Progenitor cell of endocrine pancreas (in vitro differentiated cells): ENCODE measurements around the gene ARMS2. TPM values are rescaled to one million over a fixed set of nuclear protein-coding genes. Genes with fewer than 3 reads are reported as not detected.

Experiments
- DNase-seq: peaks from one replicate; pipeline ENCODE4 v3.0.0; 2021; ENCODE audit warnings: low spot score; ENCODE audit not compliant: unreplicated experiment
- H3K27ac Mint-ChIP-seq: 2 replicates; pipeline ENCODE4 v1.8.0; 2021; ENCODE audit warnings: mild to moderate bottlenecking, moderate library complexity, mixed read lengths
- H3K27me3 Mint-ChIP-seq: 2 replicates; pipeline ENCODE4 v1.8.0; 2021; ENCODE audit warnings: mixed read lengths
- H3K36me3 Mint-ChIP-seq: 2 replicates; pipeline ENCODE4 v1.8.0; 2022; ENCODE audit warnings: mixed read lengths; ENCODE audit not compliant: insufficient read depth
- H3K4me1 Mint-ChIP-seq: 2 replicates; pipeline ENCODE4 v1.8.0; 2021; ENCODE audit warnings: low read depth, mixed read lengths
- H3K4me3 Mint-ChIP-seq: 2 replicates; pipeline ENCODE4 v1.8.0; 2021; ENCODE audit warnings: low read depth, mild to moderate bottlenecking, moderate library complexity, mixed read lengths
- H3K9me3 Mint-ChIP-seq: 2 replicates; pipeline ENCODE4 v1.8.0; 2021; ENCODE audit warnings: low read depth, mixed read lengths
- total RNA-seq: library from RNA; stranded (reverse); gene quantifications from 2 replicates; pipeline ENCODE4 v1.2.1, GENCODE V29; 2021
- TF ChIP-seq, protein P1 (sequence below): fragments of 200-600 bp; sonication (generic); IDR thresholded peaks from one replicate; pipeline ENCODE4 v1.5.0; 2021; ENCODE audit warnings: antibody characterized with exemption, mild to moderate bottlenecking; ENCODE audit not compliant: unreplicated experiment

The ARMS2 gene
- total RNA-seq, 1 donor from 2014 or later = not detected

DNA sequence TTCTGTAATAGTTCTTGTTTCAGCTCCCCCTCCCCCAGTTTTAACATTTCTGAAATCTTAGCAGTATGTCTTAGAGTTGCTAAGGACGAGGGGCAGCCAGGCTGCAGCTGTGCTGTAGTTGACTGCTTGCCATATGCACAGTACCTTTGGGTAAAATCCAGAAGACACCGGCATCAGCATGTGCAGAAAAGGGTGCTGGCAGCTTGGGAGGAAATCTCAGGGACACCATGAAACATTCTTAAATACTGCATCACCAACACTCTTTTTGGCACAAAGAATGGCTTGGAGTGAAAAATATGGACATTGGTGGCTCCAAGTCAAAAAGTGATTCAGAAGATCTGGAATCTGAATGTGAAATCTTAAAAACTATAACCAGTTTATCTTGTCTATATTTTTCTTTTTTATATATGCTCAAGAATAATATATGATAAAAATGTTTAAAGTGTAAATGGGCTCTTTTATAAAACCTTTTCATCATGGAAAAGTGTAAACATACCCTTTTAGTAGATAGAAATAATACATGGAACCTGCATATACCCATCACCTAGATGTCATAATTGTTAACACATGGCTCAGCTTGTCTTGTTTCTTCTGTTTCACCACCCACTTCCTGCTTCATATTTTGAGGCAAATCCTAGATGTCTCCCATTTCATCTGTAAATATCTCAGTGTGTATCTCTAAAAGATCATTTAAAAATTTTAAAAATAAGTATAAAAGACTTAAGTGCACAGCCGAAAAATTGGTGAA, 34.4 kb upstream of the ARMS2 start:
- peaks cover 16% of the 10 kb centered on the region for H3K36me3 Mint-ChIP-seq
- DNase-seq = no peak
- H3K4me1 Mint-ChIP-seq = peaks cover 4% of the 10 kb centered on the region
- H3K27me3 Mint-ChIP-seq = no peaks in the 10 kb centered on the region
- no peak overlapping the region for H3K4me3 Mint-ChIP-seq
- H3K9me3 Mint-ChIP-seq = no peaks in the 10 kb centered on the region
- no peak overlapping the region for H3K27ac Mint-ChIP-seq
- TF ChIP-seq, protein P1, sequence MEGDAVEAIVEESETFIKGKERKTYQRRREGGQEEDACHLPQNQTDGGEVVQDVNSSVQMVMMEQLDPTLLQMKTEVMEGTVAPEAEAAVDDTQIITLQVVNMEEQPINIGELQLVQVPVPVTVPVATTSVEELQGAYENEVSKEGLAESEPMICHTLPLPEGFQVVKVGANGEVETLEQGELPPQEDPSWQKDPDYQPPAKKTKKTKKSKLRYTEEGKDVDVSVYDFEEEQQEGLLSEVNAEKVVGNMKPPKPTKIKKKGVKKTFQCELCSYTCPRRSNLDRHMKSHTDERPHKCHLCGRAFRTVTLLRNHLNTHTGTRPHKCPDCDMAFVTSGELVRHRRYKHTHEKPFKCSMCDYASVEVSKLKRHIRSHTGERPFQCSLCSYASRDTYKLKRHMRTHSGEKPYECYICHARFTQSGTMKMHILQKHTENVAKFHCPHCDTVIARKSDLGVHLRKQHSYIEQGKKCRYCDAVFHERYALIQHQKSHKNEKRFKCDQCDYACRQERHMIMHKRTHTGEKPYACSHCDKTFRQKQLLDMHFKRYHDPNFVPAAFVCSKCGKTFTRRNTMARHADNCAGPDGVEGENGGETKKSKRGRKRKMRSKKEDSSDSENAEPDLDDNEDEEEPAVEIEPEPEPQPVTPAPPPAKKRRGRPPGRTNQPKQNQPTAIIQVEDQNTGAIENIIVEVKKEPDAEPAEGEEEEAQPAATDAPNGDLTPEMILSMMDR = no peak

DNA sequence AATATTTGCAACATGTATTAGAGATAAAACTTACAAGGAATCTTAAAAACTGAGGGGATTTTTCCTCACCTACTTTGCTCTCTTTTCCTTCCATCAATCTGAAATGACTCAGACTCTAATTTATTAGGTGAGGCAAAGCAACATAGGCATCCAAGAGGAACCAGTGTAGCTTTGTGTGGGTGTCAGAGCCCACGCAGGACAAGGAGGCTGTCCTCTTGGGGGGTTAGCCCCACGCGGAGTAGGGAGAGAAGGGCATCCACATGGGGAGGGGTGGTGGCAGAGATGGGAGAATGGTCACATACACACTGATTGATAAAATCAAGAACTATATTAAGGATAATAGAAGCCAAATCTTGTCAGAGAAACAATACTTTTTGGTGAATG, 33.8 kb upstream of the ARMS2 start:
- no peak overlapping the region for H3K27ac Mint-ChIP-seq
- H3K9me3 Mint-ChIP-seq = no peaks in the 10 kb centered on the region
- H3K27me3 Mint-ChIP-seq = no peaks in the 10 kb centered on the region
- peaks cover 4% of the 10 kb centered on the region for H3K4me1 Mint-ChIP-seq
- TF ChIP-seq, protein P1 = no peak
- DNase-seq = no peak
- H3K36me3 Mint-ChIP-seq = peaks cover 16% of the 10 kb centered on the region
- H3K4me3 Mint-ChIP-seq = no peak overlapping the region

DNA sequence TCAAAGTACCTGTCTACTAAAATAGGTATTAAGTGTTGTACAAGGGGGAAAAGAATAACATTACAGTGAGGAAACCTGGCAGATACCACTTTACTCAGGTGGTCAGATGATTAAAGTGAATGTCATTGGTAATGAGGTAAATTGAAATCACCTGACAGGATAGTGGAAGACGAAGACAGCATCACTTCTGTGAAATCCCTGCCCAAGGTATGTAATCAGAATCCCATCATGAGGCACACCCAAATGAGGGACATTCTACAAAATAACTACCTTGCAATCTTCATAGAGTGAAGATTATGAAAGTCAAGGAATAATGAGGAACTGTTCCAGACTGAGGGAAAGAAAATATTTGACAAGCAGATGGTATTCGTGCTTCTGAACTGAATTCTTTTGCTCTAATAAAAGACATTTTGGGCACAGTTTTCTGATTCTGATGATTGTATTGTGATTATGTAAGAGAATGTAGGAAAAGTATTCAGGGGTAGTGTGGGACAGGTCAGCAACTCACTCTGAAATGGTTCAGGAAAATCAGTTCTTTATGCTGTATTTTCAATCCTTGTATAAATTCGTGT, 33.3 kb upstream of the ARMS2 start:
- TF ChIP-seq, protein P1 = no peak
- Mint-ChIP-seq H3K9me3 (no peaks in the 10 kb centered on the region), H3K27ac (no peak overlapping the region), H3K27me3 (no peaks in the 10 kb centered on the region), H3K4me1 (peaks cover 6% of the 10 kb centered on the region), H3K4me3 (no peak overlapping the region), H3K36me3 (peaks cover 13% of the 10 kb centered on the region)
- DNase-seq = no peak

DNA sequence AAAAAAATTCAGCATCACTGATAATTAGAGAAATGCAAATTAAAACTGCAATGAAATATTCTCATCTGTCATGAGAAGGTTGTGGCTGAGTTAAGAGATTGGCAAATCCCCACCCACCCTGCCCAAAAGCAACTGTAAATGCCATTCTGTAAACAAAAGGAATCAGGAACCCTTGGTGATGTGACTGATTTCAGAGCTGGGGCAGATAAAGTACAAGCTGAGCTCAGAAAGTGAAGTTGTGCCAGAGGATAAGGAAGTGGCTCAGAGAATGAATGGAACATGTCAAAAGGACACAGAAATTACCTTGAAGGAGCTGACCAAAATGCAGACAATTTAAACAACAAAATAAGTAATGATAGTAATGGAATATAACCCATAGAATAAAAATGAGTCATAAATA, 32.7 kb upstream of the ARMS2 start:
- Mint-ChIP-seq H3K9me3 (no peaks in the 10 kb centered on the region), H3K27me3 (no peaks in the 10 kb centered on the region), H3K4me1 (peaks cover 6% of the 10 kb centered on the region), H3K4me3 (no peak overlapping the region), H3K27ac (no peak overlapping the region), H3K36me3 (peaks cover 12% of the 10 kb centered on the region)
- TF ChIP-seq, protein P1 = no peak
- DNase-seq = no peak

DNA sequence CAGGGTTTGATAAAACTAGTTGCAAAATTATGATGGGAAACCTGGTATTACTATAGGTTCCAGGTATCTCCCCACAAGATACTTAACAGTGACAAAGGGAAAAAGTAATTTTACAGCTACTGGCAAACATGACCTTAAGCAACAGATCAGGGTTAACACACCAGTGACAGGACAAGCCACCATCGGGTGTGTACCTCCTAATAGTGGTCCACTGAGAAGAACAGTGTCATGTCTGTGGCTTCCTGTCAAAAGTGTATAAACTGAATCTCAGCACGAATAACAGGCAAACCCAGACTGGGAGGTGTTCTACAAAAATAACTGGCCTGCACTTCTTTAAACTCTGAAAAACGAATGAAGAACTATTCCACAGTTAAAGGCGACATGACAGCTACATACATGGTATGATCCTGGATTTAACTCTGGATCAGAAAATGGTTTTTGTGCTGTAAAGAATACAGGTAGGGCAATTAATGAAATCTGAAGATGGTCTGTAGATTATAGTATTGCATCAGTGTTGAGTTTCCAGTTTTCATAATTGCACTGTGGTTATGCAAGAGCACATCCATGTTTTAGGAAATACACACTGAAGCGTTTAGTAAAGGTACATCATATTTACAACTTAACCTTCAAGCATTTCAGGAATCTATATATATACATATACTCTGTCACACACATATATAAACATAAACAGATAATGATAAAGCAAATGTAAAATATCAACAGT, 32.0 kb upstream of the ARMS2 start:
- Mint-ChIP-seq H3K27ac (no peak overlapping the region), H3K4me1 (peaks cover 6% of the 10 kb centered on the region), H3K27me3 (no peaks in the 10 kb centered on the region), H3K4me3 (no peak overlapping the region), H3K9me3 (no peaks in the 10 kb centered on the region), H3K36me3 (peaks cover 14% of the 10 kb centered on the region)
- TF ChIP-seq, protein P1 = no peak
- no peak for DNase-seq
